Gastrocnemius medialis (tissue), 4 donors: ENCODE measurements around the gene KIF16B. TPM values are rescaled to one million over a fixed set of nuclear protein-coding genes. Genes with fewer than 3 reads are reported as not detected.

Experiments
- ATAC-seq, 2 donors: fragments of 150-250 bp; one replicate each; pipeline ENCODE4 v1.9.1; 2016
- DNase-seq, 2 donors: peaks; one replicate each; pipeline ENCODE4 v3.0.0-alpha.2; 2019
- H3K27ac ChIP-seq, 4 donors: fragments of 200-600 bp; sonication (generic); 1 replicate in 1 of 4; 2 replicates in 3 of 4; pipeline ENCODE4 v1.5.1; 2016 to 2018; ENCODE audit warnings: mild to moderate bottlenecking in 2 of 4, moderate library complexity in 1 of 4
- H3K27me3 ChIP-seq, 3 donors: fragments of 200-600 bp; sonication (generic) in 2 of 3; 1 replicate in 1 of 3; 2 replicates in 2 of 3; pipeline versions ENCODE4 v1.5.1 to v1.6.0; 2016 to 2019; ENCODE audit warnings: mild to moderate bottlenecking in 1 of 3, moderate library complexity in 1 of 3
- H3K36me3 ChIP-seq, 2 donors: fragments of 200-600 bp; sonication (generic) in 1 of 2; one replicate each; pipeline ENCODE4 v1.5.1; 2017 to 2018
- H3K4me1 ChIP-seq, 2 donors: fragments of 200-600 bp; sonication (generic) in 1 of 2; one replicate each; pipeline ENCODE4 v1.5.1; 2016 to 2017; ENCODE audit warnings: mild to moderate bottlenecking in 2 of 2
- H3K4me3 ChIP-seq, 4 donors: fragments of 200-600 bp; sonication (generic) in 3 of 4; 1 replicate in 1 of 4; 2 replicates in 3 of 4; pipeline ENCODE4 v1.5.1; 2016 to 2019; ENCODE audit warnings: mild to moderate bottlenecking in 2 of 4
- H3K9me3 ChIP-seq, 3 donors: fragments of 200-600 bp; sonication (generic) in 2 of 3; 1 replicate in 1 of 3; 2 replicates in 2 of 3; pipeline ENCODE4 v1.5.1; 2016 to 2019
- CTCF ChIP-seq, 5 experiments: fragments of 450-650 bp in 3 of 5; fragments of 200-600 bp in 2 of 5; sonication (generic) in 2 of 5; IDR thresholded peaks in 4 of 5; conservative IDR thresholded peaks in 1 of 5; 1 replicate in 4 of 5; 2 replicates in 1 of 5; pipeline ENCODE4 v1.5.1; 2016 to 2019; ENCODE audit warnings: antibody characterized with exemption in 5 of 5, mild to moderate bottlenecking in 3 of 5, moderate library complexity in 3 of 5
- POLR2A ChIP-seq, 2 donors: fragments of 450-650 bp; IDR thresholded peaks; one replicate each; pipeline ENCODE4 v1.6.1; 2017; ENCODE audit warnings: antibody characterized with exemption in 2 of 2, mild to moderate bottlenecking in 2 of 2, moderate library complexity in 2 of 2
- in situ Hi-C, 4 donors: fragments of 200-750 bp; cut with MboI; loops; one replicate each; pipeline versions ENCODE4 v1.15.0 to v1.8.0; 2017; ENCODE audit warnings: low sequenced_read_pairs in 4 of 4
- intact Hi-C: fragments of 100-400 bp; cut with DNase I; formaldehyde crosslinking; loops from one replicate; pipeline ENCODE4 v1.15.1; 2023; ENCODE audit warnings: low total_unique reads
- total RNA-seq, 4 donors: library from RNA; depleted of rRNA; stranded (reverse); fragments of >200 nt; gene quantifications; one replicate each; pipeline versions ENCODE4 v1.1.0 to v1.2.3, GENCODE V29; 2016

The KIF16B gene
- total RNA-seq, 4 donors from 2014 or later: 13.4 to 23.9 (median 20.0) TPM

GRCh38 chr20:16337707-16338106 lies 235.5 kb downstream of the KIF16B start:
- no peak for TF ChIP-seq CTCF (IDR thresholded peaks at IDR 0.05 in 4 of 5, conservative IDR thresholded peaks at IDR 0.05 in 1 of 5)
- TF ChIP-seq POLR2A (IDR thresholded peaks at IDR 0.05): no peak
- ATAC-seq: no peak

GRCh38 chr20:16327606-16328005 lies 245.6 kb downstream of the KIF16B start:
- Histone ChIP-seq H3K27ac (peak overlapping the region in 2 of 4 donors; percentile 6 to 38), H3K4me3 (no peak overlapping the region), H3K9me3 (no peaks in the 10 kb centered on the region), H3K4me1 (peaks cover 6 to 9% of the 10 kb centered on the region in 2 donors), H3K36me3 (no peaks in the 10 kb centered on the region), H3K27me3 (no peaks in the 10 kb centered on the region)
- intact Hi-C loops (no loop called here), in situ Hi-C loops (no loop called here)
- DNase-seq (no peak), ATAC-seq (peak; percentile 70 to 93)
- TF ChIP-seq CTCF (IDR thresholded peaks at IDR 0.05 in 4 of 5, conservative IDR thresholded peaks at IDR 0.05 in 1 of 5) (no peak), POLR2A (IDR thresholded peaks at IDR 0.05) (no peak)

More at GRCh38 chr20:16337707-16338106, 235.5 kb downstream of the KIF16B start:
- no peak overlapping the region for H3K4me3 ChIP-seq
- in situ Hi-C loops: no loop called here
- H3K27me3 ChIP-seq: no peaks in the 10 kb centered on the region
- H3K27ac ChIP-seq: no peak overlapping the region
- no peaks in the 10 kb centered on the region for H3K9me3 ChIP-seq
- H3K36me3 ChIP-seq: peaks cover 0 to 10% of the 10 kb centered on the region in 2 donors
- no peaks in the 10 kb centered on the region for H3K4me1 ChIP-seq
- no peak for DNase-seq
- intact Hi-C loops: no loop called here

GRCh38 chr20:16321291-16321690 lies 252.0 kb downstream of the KIF16B start:
- intact Hi-C loops: no loop called here
- no peak for TF ChIP-seq POLR2A (IDR thresholded peaks at IDR 0.05)
- TF ChIP-seq CTCF (IDR thresholded peaks at IDR 0.05 in 4 of 5, conservative IDR thresholded peaks at IDR 0.05 in 1 of 5): no peak
- no peaks in the 10 kb centered on the region for H3K4me1 ChIP-seq

DNA sequence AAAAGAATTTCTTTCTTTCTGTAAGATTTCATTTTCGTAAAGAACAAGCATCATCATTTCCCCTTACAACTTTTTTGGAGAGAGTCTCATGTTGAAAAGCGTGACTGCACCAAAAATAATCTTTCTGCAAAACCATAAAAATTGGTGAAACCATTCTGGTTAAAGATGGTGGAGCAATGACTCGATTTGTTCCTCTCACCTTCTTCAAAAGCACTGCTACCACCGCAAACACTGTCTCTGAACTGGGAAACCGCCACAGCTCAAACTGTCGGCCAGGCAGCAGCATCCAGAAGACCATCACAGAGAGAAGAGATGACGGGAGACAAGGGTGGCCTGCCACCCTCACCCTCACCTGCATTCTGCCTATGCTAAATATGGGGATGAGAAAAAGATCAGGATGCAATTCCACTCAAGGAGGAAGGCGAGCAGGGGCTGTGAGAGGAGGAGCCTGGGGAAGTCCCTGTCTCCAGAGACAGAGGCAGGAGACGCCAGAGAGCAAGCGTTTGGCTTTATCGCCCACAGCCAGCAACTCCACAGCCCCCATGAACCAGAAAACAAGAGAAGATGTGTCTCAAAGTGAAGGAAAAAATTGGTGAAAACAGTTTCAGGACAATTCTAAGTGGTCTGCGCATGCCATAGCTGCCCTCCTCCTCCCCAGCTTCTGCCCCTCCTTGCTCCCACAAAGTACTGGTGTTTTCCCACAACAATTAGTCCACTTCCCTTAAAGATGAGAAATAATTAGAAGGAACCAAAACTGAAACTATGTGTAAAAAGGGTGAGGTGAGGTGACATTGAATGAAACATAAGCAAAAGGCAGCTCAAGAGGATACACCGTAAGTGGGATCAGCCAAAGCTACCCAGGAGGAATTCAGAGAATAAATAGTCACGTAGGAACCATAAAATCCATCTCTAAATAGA lies 255.5 kb downstream of the KIF16B start:
- Histone ChIP-seq H3K4me1 (no peaks in the 10 kb centered on the region), H3K27me3 (no peaks in the 10 kb centered on the region), H3K27ac (no peak overlapping the region), H3K4me3 (peak overlapping the region in 1 of 4 donors; percentile 8), H3K9me3 (no peaks in the 10 kb centered on the region), H3K36me3 (no peaks in the 10 kb centered on the region)
- in situ Hi-C loops: no loop called here
- ATAC-seq (no peak), DNase-seq (no peak)
- TF ChIP-seq POLR2A (IDR thresholded peaks at IDR 0.05) (no peak), CTCF (IDR thresholded peaks at IDR 0.05 in 4 of 5, conservative IDR thresholded peaks at IDR 0.05 in 1 of 5) (no peak)
- intact Hi-C loops: no loop called here

More at GRCh38 chr20:16321291-16321690, 252.0 kb downstream of the KIF16B start:
- no peak overlapping the region for H3K4me3 ChIP-seq
- no peak for ATAC-seq
- in situ Hi-C loops: no loop called here
- H3K27ac ChIP-seq: no peak overlapping the region
- H3K27me3 ChIP-seq: no peaks in the 10 kb centered on the region
- no peak for DNase-seq
- H3K36me3 ChIP-seq: no peaks in the 10 kb centered on the region
- H3K9me3 ChIP-seq: no peaks in the 10 kb centered on the region
